ENCODE measurements around the gene SPTLC3. TPM values are rescaled to one million over a fixed set of nuclear protein-coding genes. Genes with fewer than 3 reads are reported as not detected.

The SPTLC3 gene
- polyA plus RNA-seq, 1 of the 3 experiments (the other 2 are of a cell fraction) = 0.02 TPM

DNA sequence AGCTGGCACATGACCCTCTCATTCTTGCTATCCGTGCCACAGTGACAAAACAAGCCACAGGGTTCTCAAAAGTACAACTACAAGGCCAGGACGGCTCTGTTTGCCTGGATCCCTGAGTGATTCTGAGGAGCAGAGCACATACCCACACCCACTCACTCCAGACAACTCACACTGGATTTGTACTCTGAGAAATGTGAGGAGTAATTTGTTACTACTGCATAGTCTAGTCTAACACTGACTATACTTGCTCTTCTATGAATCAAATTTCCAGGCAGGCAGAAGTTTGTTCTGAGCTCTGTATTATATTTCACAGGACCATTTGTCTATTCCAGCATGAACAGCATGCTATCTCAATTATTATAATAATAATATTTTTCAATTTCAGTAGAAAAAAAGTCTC is 26.7 kb upstream of the SPTLC3 start:
- H3K4me3 ChIP-seq (ENCODE audit: low read depth in 2 of 2, low read length in 1 of 2) = no peak overlapping the region
- no peaks in the 10 kb centered on the region for H3K9me2 ChIP-seq
- TF ChIP-seq, protein P1, sequence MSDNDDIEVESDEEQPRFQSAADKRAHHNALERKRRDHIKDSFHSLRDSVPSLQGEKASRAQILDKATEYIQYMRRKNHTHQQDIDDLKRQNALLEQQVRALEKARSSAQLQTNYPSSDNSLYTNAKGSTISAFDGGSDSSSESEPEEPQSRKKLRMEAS (IDR thresholded peaks at IDR 0.05; ENCODE audit: low read depth) = no peak
- TF ChIP-seq, protein P2, sequence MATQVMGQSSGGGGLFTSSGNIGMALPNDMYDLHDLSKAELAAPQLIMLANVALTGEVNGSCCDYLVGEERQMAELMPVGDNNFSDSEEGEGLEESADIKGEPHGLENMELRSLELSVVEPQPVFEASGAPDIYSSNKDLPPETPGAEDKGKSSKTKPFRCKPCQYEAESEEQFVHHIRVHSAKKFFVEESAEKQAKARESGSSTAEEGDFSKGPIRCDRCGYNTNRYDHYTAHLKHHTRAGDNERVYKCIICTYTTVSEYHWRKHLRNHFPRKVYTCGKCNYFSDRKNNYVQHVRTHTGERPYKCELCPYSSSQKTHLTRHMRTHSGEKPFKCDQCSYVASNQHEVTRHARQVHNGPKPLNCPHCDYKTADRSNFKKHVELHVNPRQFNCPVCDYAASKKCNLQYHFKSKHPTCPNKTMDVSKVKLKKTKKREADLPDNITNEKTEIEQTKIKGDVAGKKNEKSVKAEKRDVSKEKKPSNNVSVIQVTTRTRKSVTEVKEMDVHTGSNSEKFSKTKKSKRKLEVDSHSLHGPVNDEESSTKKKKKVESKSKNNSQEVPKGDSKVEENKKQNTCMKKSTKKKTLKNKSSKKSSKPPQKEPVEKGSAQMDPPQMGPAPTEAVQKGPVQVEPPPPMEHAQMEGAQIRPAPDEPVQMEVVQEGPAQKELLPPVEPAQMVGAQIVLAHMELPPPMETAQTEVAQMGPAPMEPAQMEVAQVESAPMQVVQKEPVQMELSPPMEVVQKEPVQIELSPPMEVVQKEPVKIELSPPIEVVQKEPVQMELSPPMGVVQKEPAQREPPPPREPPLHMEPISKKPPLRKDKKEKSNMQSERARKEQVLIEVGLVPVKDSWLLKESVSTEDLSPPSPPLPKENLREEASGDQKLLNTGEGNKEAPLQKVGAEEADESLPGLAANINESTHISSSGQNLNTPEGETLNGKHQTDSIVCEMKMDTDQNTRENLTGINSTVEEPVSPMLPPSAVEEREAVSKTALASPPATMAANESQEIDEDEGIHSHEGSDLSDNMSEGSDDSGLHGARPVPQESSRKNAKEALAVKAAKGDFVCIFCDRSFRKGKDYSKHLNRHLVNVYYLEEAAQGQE (IDR thresholded peaks at IDR 0.05; ENCODE audit: low read depth, low read length) = no peak
- no peak for TF ChIP-seq TAF1 (IDR thresholded peaks at IDR 0.05; ENCODE audit: borderline replicate concordance, low read depth, low read length)
- H3K79me2 ChIP-seq (ENCODE audit: insufficient read depth) = no peaks in the 10 kb centered on the region
- CTCF ChIA-PET = interaction anchor here (1.0 kb wide), 1 partner anchor 16 kb away, joined by 3 read pairs; no protein-coding TSS in a partner anchor
- H3K9ac ChIP-seq = no peak overlapping the region
- H3K27me3 ChIP-seq (ENCODE audit: insufficient read depth) = no peaks in the 10 kb centered on the region
- 9% methylated on average over 2 of the region's 2 CpGs for WGBS (ENCODE audit: low lambda C conversion rate)
- H3K9me3 ChIP-seq = no peaks in the 10 kb centered on the region
- H4K20me1 ChIP-seq (ENCODE audit: insufficient read depth) = no peaks in the 10 kb centered on the region
- H3K4me1 ChIP-seq (ENCODE audit: control insufficient read depth in 1 of 2, insufficient read depth in 2 of 2, low read depth in 1 of 2, low read length in 1 of 2) = no peaks in the 10 kb centered on the region
- H3K27ac ChIP-seq (ENCODE audit: low read depth in 2 of 2, low read length in 1 of 2) = no peak overlapping the region
- H3K4me2 ChIP-seq = no peak overlapping the region
- no peak for DNase-seq
- POLR2A ChIA-PET = no interaction called here
- H3F3A ChIP-seq (replicated peaks; ENCODE audit: insufficient read depth) = no peaks in the 10 kb centered on the region
- no peak overlapping the region for H2AFZ ChIP-seq (ENCODE audit: low read depth)
- no peaks in the 10 kb centered on the region for H3K36me3 ChIP-seq (replicated peaks in 1 of 2; ENCODE audit: control insufficient read depth in 1 of 2, insufficient read depth in 2 of 2, low read length in 1 of 2)

DNA sequence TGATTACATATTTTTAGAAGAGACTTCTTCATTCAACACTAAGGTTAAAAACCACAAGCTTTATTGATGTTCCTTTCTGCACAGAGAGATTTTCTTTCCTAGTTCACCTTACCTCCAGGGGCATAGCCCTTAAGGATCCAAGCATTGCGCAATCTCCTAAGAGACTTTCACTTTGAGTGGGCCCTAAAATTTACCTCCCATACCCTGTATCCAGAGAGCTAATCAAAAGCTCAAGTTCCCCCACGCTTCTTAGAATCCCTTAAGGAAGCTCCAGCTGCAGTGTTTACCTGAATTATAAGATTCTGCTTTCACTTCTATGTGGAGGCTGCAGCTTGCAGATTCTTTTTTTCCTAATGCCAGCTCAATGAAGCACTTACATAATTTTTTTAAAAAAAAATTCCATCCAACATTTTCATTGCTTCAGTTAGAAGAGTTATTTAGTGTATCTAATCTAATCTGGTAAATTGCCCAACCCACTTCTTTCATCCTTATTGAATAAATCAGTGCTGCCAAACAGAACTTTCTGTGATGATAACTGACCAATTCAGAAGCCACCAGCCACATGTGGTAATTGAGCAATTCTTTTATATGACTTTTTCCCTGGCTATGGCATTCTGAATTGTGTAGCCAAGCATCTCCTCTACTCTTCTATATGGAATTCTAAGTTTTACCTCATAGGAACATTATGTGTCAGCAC is 24.6 kb upstream of the SPTLC3 start:
- POLR2A ChIA-PET = no interaction called here
- Histone ChIP-seq H3F3A (replicated peaks; ENCODE audit: insufficient read depth) (no peaks in the 10 kb centered on the region), H2AFZ (ENCODE audit: low read depth) (no peak overlapping the region), H4K20me1 (ENCODE audit: insufficient read depth) (no peaks in the 10 kb centered on the region), H3K4me3 (ENCODE audit: low read depth in 2 of 2, low read length in 1 of 2) (no peak overlapping the region), H3K27me3 (ENCODE audit: insufficient read depth) (no peaks in the 10 kb centered on the region), H3K79me2 (ENCODE audit: insufficient read depth) (no peaks in the 10 kb centered on the region), H3K36me3 (replicated peaks in 1 of 2; ENCODE audit: control insufficient read depth in 1 of 2, insufficient read depth in 2 of 2, low read length in 1 of 2) (no peaks in the 10 kb centered on the region), H3K4me2 (no peak overlapping the region), H3K9ac (no peak overlapping the region), H3K9me2 (no peaks in the 10 kb centered on the region), H3K9me3 (no peaks in the 10 kb centered on the region), H3K4me1 (ENCODE audit: control insufficient read depth in 1 of 2, insufficient read depth in 2 of 2, low read depth in 1 of 2, low read length in 1 of 2) (no peaks in the 10 kb centered on the region), H3K27ac (ENCODE audit: low read depth in 2 of 2, low read length in 1 of 2) (no peak overlapping the region)
- TF ChIP-seq FOSL2 (IDR thresholded peaks at IDR 0.05; ENCODE audit: borderline replicate concordance, low read depth) = no peak
- TF ChIP-seq, protein P3, sequence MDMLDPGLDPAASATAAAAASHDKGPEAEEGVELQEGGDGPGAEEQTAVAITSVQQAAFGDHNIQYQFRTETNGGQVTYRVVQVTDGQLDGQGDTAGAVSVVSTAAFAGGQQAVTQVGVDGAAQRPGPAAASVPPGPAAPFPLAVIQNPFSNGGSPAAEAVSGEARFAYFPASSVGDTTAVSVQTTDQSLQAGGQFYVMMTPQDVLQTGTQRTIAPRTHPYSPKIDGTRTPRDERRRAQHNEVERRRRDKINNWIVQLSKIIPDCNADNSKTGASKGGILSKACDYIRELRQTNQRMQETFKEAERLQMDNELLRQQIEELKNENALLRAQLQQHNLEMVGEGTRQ (IDR thresholded peaks at IDR 0.05; ENCODE audit: borderline replicate concordance, low read depth, low read length) = no peak
- no peak for TF ChIP-seq TAF1 (IDR thresholded peaks at IDR 0.05; ENCODE audit: borderline replicate concordance, low read depth, low read length)
- TF ChIP-seq, protein P4, sequence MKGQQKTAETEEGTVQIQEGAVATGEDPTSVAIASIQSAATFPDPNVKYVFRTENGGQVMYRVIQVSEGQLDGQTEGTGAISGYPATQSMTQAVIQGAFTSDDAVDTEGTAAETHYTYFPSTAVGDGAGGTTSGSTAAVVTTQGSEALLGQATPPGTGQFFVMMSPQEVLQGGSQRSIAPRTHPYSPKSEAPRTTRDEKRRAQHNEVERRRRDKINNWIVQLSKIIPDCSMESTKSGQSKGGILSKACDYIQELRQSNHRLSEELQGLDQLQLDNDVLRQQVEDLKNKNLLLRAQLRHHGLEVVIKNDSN (IDR thresholded peaks at IDR 0.05; ENCODE audit: borderline replicate concordance, low read depth) = no peak
- no peak for TF ChIP-seq RFX5 (IDR thresholded peaks at IDR 0.05; ENCODE audit: low read length)
- no peak for TF ChIP-seq POLR2AphosphoS5 (IDR thresholded peaks at IDR 0.05; ENCODE audit: low read depth, low read length)
- TF ChIP-seq GABPA (IDR thresholded peaks at IDR 0.05; ENCODE audit: low read depth) = no peak
- TF ChIP-seq, protein P2 (IDR thresholded peaks at IDR 0.05; ENCODE audit: low read depth, low read length) = no peak
- TF ChIP-seq, protein P5, sequence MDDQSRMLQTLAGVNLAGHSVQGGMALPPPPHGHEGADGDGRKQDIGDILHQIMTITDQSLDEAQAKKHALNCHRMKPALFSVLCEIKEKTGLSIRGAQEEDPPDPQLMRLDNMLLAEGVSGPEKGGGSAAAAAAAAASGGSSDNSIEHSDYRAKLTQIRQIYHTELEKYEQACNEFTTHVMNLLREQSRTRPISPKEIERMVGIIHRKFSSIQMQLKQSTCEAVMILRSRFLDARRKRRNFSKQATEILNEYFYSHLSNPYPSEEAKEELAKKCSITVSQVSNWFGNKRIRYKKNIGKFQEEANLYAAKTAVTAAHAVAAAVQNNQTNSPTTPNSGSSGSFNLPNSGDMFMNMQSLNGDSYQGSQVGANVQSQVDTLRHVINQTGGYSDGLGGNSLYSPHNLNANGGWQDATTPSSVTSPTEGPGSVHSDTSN (IDR thresholded peaks at IDR 0.05) = no peak
- no peak for TF ChIP-seq ELF1 (IDR thresholded peaks at IDR 0.05)
- no peak for TF ChIP-seq GATA2 (CRISPR knock-in tag; IDR thresholded peaks at IDR 0.05)
- no peak for TF ChIP-seq TEAD4 (IDR thresholded peaks at IDR 0.05; ENCODE audit: borderline replicate concordance, insufficient read depth)
- no peak for TF ChIP-seq TCF12 (IDR thresholded peaks at IDR 0.05)
- CTCF ChIA-PET = interaction anchor here (0.8 to 1.2 kb wide), 4 partner anchors 17 to 135 kb away, joined by 3 read pairs; no protein-coding TSS in a partner anchor
- DNase-seq = no peak
- WGBS (ENCODE audit: low lambda C conversion rate) = 40% methylated on average over 2 of the region's 2 CpGs

All from SK-N-SH (cell line).